CD4-positive, alpha-beta memory T cell (primary cell): Measurements from ENCODE around the gene SP140. TPM values are rescaled to one million over a fixed set of nuclear protein-coding genes. Genes with fewer than 3 reads are reported as not detected.
A peak's percentile ranks its signal among the peaks of the same experiment; 100 is the strongest.

Experiments used
- CTCF ChIA-PET: fragments of 350-600 bp; sonication (Branson Sonifier 250); formaldehyde crosslinking; loops from one replicate; lab custom pipeline; 2021; ENCODE audit warnings: inconsistent platforms; ENCODE audit not compliant: partially characterized antibody; lab: Charles Lee
- POLR2A ChIA-PET: fragments of 350-600 bp; sonication (Branson Sonifier 250); formaldehyde crosslinking; loops from one replicate; lab custom pipeline; 2021; ENCODE audit not compliant: partially characterized antibody; lab: Charles Lee
- DNase-seq, 5 donors: peaks; one replicate each; pipeline versions ENCODE4 v3.0.0 to v3.0.0-alpha.2; 2020 to 2022; ENCODE audit warnings: mixed read lengths in 1 of 5
- H3K27ac ChIP-seq: one replicate; pipeline ENCODE4 v1.7.0; 2013; ENCODE audit warnings: low read depth, low read length
- H3K27me3 ChIP-seq: 2 replicates; pipeline ENCODE4 v1.7.0; 2013; ENCODE audit warnings: mild to moderate bottlenecking, low read length, moderate library complexity; ENCODE audit not compliant: insufficient read depth
- H3K36me3 ChIP-seq: 2 replicates; pipeline ENCODE4 v1.7.0; 2013; ENCODE audit warnings: mild to moderate bottlenecking, low read length, moderate library complexity; ENCODE audit not compliant: insufficient read depth
- H3K4me1 ChIP-seq: 2 replicates; pipeline ENCODE4 v1.7.0; 2013; ENCODE audit warnings: mild to moderate bottlenecking, low read length, moderate library complexity; ENCODE audit not compliant: insufficient read depth
- H3K4me3 ChIP-seq, 2 donors: one replicate each; pipeline ENCODE4 v1.7.0; 2013; ENCODE audit warnings: low read length in 2 of 2, mild to moderate bottlenecking in 1 of 2
- H3K9me3 ChIP-seq, 2 donors: one replicate each; pipeline ENCODE4 v1.7.0; 2013; ENCODE audit warnings: low read length in 2 of 2, control low read depth in 1 of 2; ENCODE audit not compliant: control insufficient read depth in 1 of 2
- H3K27ac Mint-ChIP-seq, 7 donors: one replicate each; pipeline ENCODE4 v1.8.0; 2020 to 2021; ENCODE audit warnings: mixed read lengths in 7 of 7, mild to moderate bottlenecking in 6 of 7, inconsistent platforms in 3 of 7, moderate library complexity in 3 of 7
- H3K27me3 Mint-ChIP-seq, 2 donors: one replicate each; pipeline ENCODE4 v1.8.0; 2020 to 2021; ENCODE audit warnings: mixed read lengths in 2 of 2
- H3K36me3 Mint-ChIP-seq, 2 donors: one replicate each; pipeline ENCODE4 v1.8.0; 2020 to 2021; ENCODE audit warnings: mixed read lengths in 2 of 2, inconsistent platforms in 1 of 2, mild to moderate bottlenecking in 1 of 2
- H3K4me1 Mint-ChIP-seq, 4 donors: one replicate each; pipeline ENCODE4 v1.8.0; 2020 to 2021; ENCODE audit warnings: mixed read lengths in 4 of 4, mild to moderate bottlenecking in 1 of 4
- H3K4me3 Mint-ChIP-seq, 8 donors: one replicate each; pipeline ENCODE4 v1.8.0; 2020 to 2021; ENCODE audit warnings: mixed read lengths in 8 of 8, mild to moderate bottlenecking in 7 of 8, moderate library complexity in 6 of 8, inconsistent platforms in 3 of 8
- H3K9me3 Mint-ChIP-seq, 8 donors: one replicate each; pipeline ENCODE4 v1.8.0; 2020 to 2021; ENCODE audit warnings: mixed read lengths in 8 of 8, mild to moderate bottlenecking in 5 of 8, inconsistent platforms in 3 of 8, moderate library complexity in 1 of 8
- intact Hi-C: fragments of 100-400 bp; cut with micrococcal nuclease; formaldehyde crosslinking; loops from one replicate; pipeline ENCODE4 v1.15.1; 2023
- polyA plus RNA-seq, 2 donors: library from polyadenylated mRNA; unstranded; fragments of 300-500 nt; fragmentation: Illumina TruSeq; gene quantifications; one replicate each; pipeline ENCODE4 v1.2.3, GENCODE V29; 2021
- total RNA-seq, 2 experiments: library from RNA; stranded (reverse); gene quantifications; one replicate each; pipeline ENCODE4 v1.2.3, GENCODE V29; 2021

Gene SP140
- total and polyA plus RNA-seq, 4 experiments from 2014 or later, result 18.0 to 79.3 (median 52.5) TPM

GRCh38 chr2:230231251-230231650 is 5.7 kb downstream of the SP140 start:
- peaks cover 80% of the 10 kb centered on the region for H3K4me1 ChIP-seq
- no peaks in the 10 kb centered on the region for H3K36me3 ChIP-seq
- no peak for DNase-seq
- Mint-ChIP-seq H3K9me3 (peaks cover 0 to 19% (median 14%) of the 10 kb centered on the region in 8 donors), H3K36me3 (peaks cover 50 to 57% of the 10 kb centered on the region in 2 donors), H3K27me3 (no peaks in the 10 kb centered on the region), H3K4me1 (peaks cover 51 to 84% (median 66%) of the 10 kb centered on the region in 4 donors), H3K4me3 (peak overlapping the region in 6 of 8 donors; percentile 40 to 80 (median 61)), H3K27ac (peak overlapping the region in 3 of 7 donors; percentile 15 to 69 (median 52))
- CTCF ChIA-PET, result interaction anchor here (1.9 kb wide), 1 partner anchor 28 kb away, joined by 5 read pairs; no protein-coding TSS in a partner anchor
- intact Hi-C loops, result no loop called here
- H3K9me3 ChIP-seq, result peaks cover 0 to 9% of the 10 kb centered on the region in 2 donors
- H3K27me3 ChIP-seq, result no peaks in the 10 kb centered on the region
- H3K27ac ChIP-seq, result no peak overlapping the region
- POLR2A ChIA-PET, result interaction anchor here (1.5 kb wide), 2 partner anchors 11 to 96 kb away, joined by 4 to 8 read pairs; partner anchors contain the start of genes SP110 and SP140L
- H3K4me3 ChIP-seq, result no peak overlapping the region

GRCh38 chr2:230234122-230234722 is 8.7 kb downstream of the SP140 start:
- Mint-ChIP-seq H3K36me3 (peaks cover 76 to 77% of the 10 kb centered on the region in 2 donors), H3K4me3 (peak overlapping the region in 5 of 8 donors; percentile 4 to 42 (median 27)), H3K9me3 (peaks cover 0 to 19% (median 14%) of the 10 kb centered on the region in 8 donors), H3K27me3 (no peaks in the 10 kb centered on the region), H3K27ac (peak overlapping the region in 1 of 7 donors; percentile 48), H3K4me1 (peaks cover 35 to 67% (median 45%) of the 10 kb centered on the region in 4 donors)
- peaks cover 51% of the 10 kb centered on the region for H3K4me1 ChIP-seq
- H3K9me3 ChIP-seq, result peaks cover 0 to 9% of the 10 kb centered on the region in 2 donors
- intact Hi-C loops, result no loop called here
- no peak overlapping the region for H3K4me3 ChIP-seq
- H3K27me3 ChIP-seq, result no peaks in the 10 kb centered on the region
- H3K36me3 ChIP-seq, result peaks cover 24% of the 10 kb centered on the region
- H3K27ac ChIP-seq, result no peak overlapping the region
- no peak for DNase-seq
- ChIA-PET POLR2A (no interaction called here), CTCF (no interaction called here)

GRCh38 chr2:230234845-230235244 is 9.3 kb downstream of the SP140 start:
- H3K27me3 Mint-ChIP-seq, result no peaks in the 10 kb centered on the region
- ChIA-PET POLR2A (no interaction called here), CTCF (no interaction called here)
- DNase-seq, result no peak
- peaks cover 0 to 17% (median 13%) of the 10 kb centered on the region in 8 donors for H3K9me3 Mint-ChIP-seq
- Histone ChIP-seq H3K27ac (no peak overlapping the region), H3K4me1 (peaks cover 45% of the 10 kb centered on the region), H3K4me3 (no peak overlapping the region), H3K9me3 (peaks cover 0 to 9% of the 10 kb centered on the region in 2 donors), H3K36me3 (peaks cover 24% of the 10 kb centered on the region), H3K27me3 (no peaks in the 10 kb centered on the region)
- intact Hi-C loops, result no loop called here
- peaks cover 33 to 63% (median 41%) of the 10 kb centered on the region in 4 donors for H3K4me1 Mint-ChIP-seq
- H3K36me3 Mint-ChIP-seq, result peaks cover 79% of the 10 kb centered on the region in 2 donors
- H3K4me3 Mint-ChIP-seq, result peak overlapping the region in 3 of 8 donors; percentile 46 to 69 (median 57)
- H3K27ac Mint-ChIP-seq, result peak overlapping the region in 4 of 7 donors; percentile 4 to 79 (median 56)

GRCh38 chr2:230244211-230244610 is 18.7 kb downstream of the SP140 start:
- Mint-ChIP-seq H3K9me3 (peaks cover 0 to 2% (median 0%) of the 10 kb centered on the region in 8 donors), H3K36me3 (peaks cover 39 to 42% of the 10 kb centered on the region in 2 donors), H3K27ac (no peak overlapping the region), H3K4me3 (no peak overlapping the region), H3K27me3 (no peaks in the 10 kb centered on the region), H3K4me1 (peaks cover 0 to 4% (median 3%) of the 10 kb centered on the region in 4 donors)
- Histone ChIP-seq H3K9me3 (no peaks in the 10 kb centered on the region), H3K27ac (no peak overlapping the region), H3K27me3 (no peaks in the 10 kb centered on the region), H3K36me3 (peaks cover 18% of the 10 kb centered on the region), H3K4me3 (no peak overlapping the region), H3K4me1 (no peaks in the 10 kb centered on the region)
- intact Hi-C loops, result no loop called here
- DNase-seq, result no peak
- ChIA-PET CTCF (no interaction called here), POLR2A (no interaction called here)

- no peak for DNase-seq
- no peaks in the 10 kb centered on the region for H3K27me3 ChIP-seq
- H3K36me3 Mint-ChIP-seq, result peaks cover 25 to 26% of the 10 kb centered on the region in 2 donors
- no peak overlapping the region for H3K27ac ChIP-seq
- CTCF ChIA-PET, result no interaction called here
- no peaks in the 10 kb centered on the region for H3K4me1 ChIP-seq
- H3K4me1 Mint-ChIP-seq, result peaks cover 1 to 5% (median 4%) of the 10 kb centered on the region in 4 donors
- intact Hi-C loops, result no loop called here
- no peak overlapping the region for H3K4me3 Mint-ChIP-seq
- H3K4me3 ChIP-seq, result no peak overlapping the region
- H3K36me3 ChIP-seq, result peaks cover 22% of the 10 kb centered on the region
- H3K27ac Mint-ChIP-seq, result no peak overlapping the region
- no peaks in the 10 kb centered on the region for H3K27me3 Mint-ChIP-seq
- POLR2A ChIA-PET, result interaction anchor here (0.6 kb wide), 1 partner anchor 9 kb away, joined by 3 read pairs; no protein-coding TSS in a partner anchor
- H3K9me3 Mint-ChIP-seq, result peaks cover 0 to 2% (median 0%) of the 10 kb centered on the region in 8 donors
- no peaks in the 10 kb centered on the region for H3K9me3 ChIP-seq
Observed at GRCh38 chr2:230246206-230246605, 20.7 kb downstream of the SP140 start.

- Mint-ChIP-seq H3K4me1 (peaks cover 0 to 5% (median 2%) of the 10 kb centered on the region in 4 donors), H3K36me3 (peaks cover 2 to 8% of the 10 kb centered on the region in 2 donors), H3K27ac (no peak overlapping the region), H3K4me3 (no peak overlapping the region), H3K27me3 (no peaks in the 10 kb centered on the region), H3K9me3 (no peaks in the 10 kb centered on the region)
- H3K9me3 ChIP-seq, result no peaks in the 10 kb centered on the region
- ChIA-PET CTCF (interaction anchor here (1.3 kb wide), 2 partner anchors 14 to 90 kb away, joined by 3 to 5 read pairs; no protein-coding TSS in a partner anchor), POLR2A (interaction anchor here (1.1 kb wide), 1 partner anchor 198 kb away, joined by 3 read pairs; no protein-coding TSS in a partner anchor)
- H3K36me3 ChIP-seq, result peaks cover 22% of the 10 kb centered on the region
- no peak overlapping the region for H3K27ac ChIP-seq
- no peak for DNase-seq
- H3K4me1 ChIP-seq, result peaks cover 32% of the 10 kb centered on the region
- H3K4me3 ChIP-seq, result no peak overlapping the region
- no peaks in the 10 kb centered on the region for H3K27me3 ChIP-seq
- intact Hi-C loops, result loop anchor here (5.0 kb wide), 1 partner anchor 33 kb away; the partner anchor contains the start of gene SP110
Observed at GRCh38 chr2:230250231-230250630, 24.7 kb downstream of the SP140 start.
